GM13976 (cell line): Measurements from ENCODE around the gene DNAJC3.

Experiments
- DNase-seq: peaks from one replicate; pipeline ENCODE4 v3.0.0; 2012; ENCODE audit warnings: low spot score
- in situ Hi-C: fragments of 300-500 bp; cut with MboI; formaldehyde crosslinking; loops from one replicate; pipeline ENCODE4 v1.12.0; 2022; ENCODE audit warnings: low sequenced_read_pairs, mixed read lengths, inconsistent platforms; ENCODE audit not compliant: unreplicated experiment
- TF ChIP-seq, protein P1 (sequence below): IDR thresholded peaks from 2 replicates; pipeline ENCODE4 v1.5.1; 2012; ENCODE audit warnings: borderline replicate concordance, mild to moderate bottlenecking; ENCODE audit not compliant: insufficient read depth; ENCODE audit errors: extremely low read depth, missing control alignments, control extremely low read depth

DNAJC3 gene

DNA sequence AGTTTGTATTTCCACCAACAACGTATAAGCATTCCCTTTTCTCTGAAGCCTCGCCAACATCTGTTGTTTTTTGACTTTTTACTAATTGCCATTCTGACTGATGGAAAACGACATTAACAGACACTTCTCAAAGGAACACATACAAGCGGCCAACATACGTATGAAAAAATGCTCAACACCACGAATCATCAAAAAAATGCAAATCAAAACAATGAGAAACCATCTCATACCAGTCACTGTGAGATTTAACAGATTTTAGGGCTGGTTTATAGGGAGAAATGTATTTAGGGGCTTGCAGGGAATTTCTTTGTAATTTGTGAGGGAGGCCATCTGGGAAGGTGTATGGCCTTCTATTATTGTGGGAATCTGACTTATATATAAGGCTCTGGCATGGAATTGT is 29.6 kb upstream of the DNAJC3 start:
- TF ChIP-seq, protein P1, sequence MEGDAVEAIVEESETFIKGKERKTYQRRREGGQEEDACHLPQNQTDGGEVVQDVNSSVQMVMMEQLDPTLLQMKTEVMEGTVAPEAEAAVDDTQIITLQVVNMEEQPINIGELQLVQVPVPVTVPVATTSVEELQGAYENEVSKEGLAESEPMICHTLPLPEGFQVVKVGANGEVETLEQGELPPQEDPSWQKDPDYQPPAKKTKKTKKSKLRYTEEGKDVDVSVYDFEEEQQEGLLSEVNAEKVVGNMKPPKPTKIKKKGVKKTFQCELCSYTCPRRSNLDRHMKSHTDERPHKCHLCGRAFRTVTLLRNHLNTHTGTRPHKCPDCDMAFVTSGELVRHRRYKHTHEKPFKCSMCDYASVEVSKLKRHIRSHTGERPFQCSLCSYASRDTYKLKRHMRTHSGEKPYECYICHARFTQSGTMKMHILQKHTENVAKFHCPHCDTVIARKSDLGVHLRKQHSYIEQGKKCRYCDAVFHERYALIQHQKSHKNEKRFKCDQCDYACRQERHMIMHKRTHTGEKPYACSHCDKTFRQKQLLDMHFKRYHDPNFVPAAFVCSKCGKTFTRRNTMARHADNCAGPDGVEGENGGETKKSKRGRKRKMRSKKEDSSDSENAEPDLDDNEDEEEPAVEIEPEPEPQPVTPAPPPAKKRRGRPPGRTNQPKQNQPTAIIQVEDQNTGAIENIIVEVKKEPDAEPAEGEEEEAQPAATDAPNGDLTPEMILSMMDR: no peak
- in situ Hi-C loops: no loop called here
- DNase-seq: no peak

DNA sequence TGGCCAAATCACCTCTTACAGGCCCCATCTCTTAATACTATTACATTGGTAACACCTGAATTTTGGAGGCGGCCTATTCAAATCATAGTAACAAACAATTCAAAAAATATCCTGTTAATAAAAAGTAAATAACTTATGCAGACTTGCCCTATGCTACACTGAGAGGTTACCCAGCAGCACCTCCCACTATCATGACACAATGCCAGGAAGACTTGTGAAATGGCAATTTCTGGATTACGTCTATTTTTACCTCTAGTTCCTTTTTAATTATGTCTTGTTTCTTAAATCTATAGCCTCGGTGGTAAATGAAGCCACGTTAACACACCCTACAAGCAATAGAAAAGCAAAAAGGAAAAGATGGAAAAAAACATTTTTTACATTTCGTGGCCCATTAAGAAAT is 26.2 kb upstream of the DNAJC3 start:
- TF ChIP-seq, protein P1: no peak
- in situ Hi-C loops: loop anchor here (25.0 kb wide), 1 partner anchor 113 kb away; no protein-coding TSS in a partner anchor
- no peak for DNase-seq

DNA sequence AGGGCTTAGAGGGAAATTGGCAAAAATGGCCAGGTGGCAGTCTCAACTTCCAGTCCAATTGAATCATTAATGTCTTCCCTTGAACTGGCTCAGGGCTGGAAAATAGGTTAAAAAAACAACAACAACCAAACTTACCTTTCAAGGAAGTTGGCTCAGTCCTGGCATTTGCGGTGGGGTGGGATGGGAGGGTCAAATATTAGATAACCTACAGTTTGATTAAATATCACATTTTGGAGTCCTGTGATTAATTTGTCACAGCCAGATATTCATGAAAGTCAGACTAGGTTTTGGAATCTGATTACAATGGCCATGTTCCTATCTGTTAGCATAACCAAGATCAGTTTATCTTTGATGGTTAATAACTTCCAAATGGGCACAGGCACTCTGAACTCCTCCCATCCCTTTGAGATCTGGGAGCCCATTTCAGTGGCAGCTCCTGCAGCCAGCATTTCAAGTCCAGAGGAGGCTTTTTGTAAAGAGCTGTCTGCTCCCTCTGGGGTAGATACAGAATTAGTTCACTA is 24.6 kb upstream of the DNAJC3 start:
- TF ChIP-seq, protein P1: no peak
- no peak for DNase-seq
- in situ Hi-C loops: loop anchor here (25.0 kb wide), 1 partner anchor 115 kb away; no protein-coding TSS in a partner anchor

DNA sequence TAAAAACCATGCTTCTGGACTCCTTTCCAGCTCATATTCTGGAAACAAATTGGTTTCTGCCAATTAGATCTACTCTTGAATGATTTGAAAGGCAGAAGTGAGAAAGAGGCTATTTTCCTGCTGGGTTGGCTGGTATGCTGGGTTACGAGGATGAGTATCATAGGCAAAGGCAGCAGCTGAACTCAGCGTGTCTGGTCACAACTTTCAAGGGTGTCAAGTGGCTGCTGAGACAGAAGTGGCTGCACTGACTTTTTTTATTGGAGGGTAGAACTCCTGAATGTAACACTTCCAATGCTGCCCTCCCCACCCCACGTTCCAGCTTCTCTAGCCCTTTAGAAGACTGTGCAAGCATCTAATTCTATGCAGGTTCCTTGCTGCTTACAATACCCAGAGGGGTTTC is 24.1 kb upstream of the DNAJC3 start:
- DNase-seq: no peak
- in situ Hi-C loops: loop anchor here (25.0 kb wide), 1 partner anchor 116 kb away; no protein-coding TSS in a partner anchor
- TF ChIP-seq, protein P1: no peak

DNA sequence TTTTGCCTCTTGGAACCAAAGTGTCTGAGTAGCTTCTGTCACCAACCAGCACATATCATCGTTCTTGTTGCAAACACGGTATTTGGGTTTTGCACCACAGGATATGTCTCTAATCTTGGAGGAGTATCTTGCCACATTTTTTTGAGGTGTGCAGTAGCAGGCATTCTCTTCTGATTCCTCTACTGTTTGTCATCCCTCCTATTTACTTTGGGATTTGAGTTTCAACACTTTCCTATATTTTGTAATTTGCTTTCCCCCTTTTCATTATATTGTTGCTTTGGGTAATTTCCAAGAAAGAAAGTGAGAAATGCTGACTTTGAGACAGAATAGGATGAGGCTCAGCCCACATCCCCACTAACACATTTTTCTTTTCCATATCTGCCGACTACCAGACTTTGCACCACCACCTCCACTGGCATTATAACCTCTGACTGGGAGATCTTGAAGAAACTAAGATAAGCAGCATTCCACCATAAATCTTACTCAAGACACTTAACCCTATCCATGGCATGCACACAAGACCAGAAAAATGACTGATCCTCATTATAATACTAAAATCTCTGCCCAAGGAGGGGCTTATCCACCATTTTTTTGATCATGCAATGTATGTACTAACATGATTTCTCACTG is 20.4 kb upstream of the DNAJC3 start:
- in situ Hi-C loops: loop anchor here (25.0 kb wide), 1 partner anchor 119 kb away; no protein-coding TSS in a partner anchor
- DNase-seq: no peak
- TF ChIP-seq, protein P1: no peak

DNA sequence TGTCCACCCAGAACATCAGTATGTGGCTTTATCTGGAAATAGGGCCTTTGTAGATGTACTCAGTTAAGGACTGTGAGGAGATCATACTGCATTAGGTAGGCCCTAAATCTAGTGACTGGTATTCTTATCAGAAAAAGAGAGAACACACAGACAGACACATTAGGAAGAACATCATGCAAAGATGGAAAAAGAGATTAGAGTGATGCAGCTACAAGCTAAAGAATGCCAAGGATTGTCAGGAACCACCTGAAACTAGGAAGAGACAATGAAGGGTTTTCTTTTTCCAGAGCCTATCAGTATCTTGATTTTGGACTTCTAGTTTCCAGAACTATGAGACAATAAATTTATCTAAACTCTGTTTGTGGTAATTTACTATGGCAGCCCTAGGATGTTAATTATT is 17.4 kb upstream of the DNAJC3 start:
- TF ChIP-seq, protein P1: no peak
- in situ Hi-C loops: loop anchor here (25.0 kb wide), 1 partner anchor 122 kb away; no protein-coding TSS in a partner anchor
- no peak for DNase-seq
